PFSK-1 (cell line): ENCODE data around the gene HDC.

Source experiments
- FOXP2 ChIP-seq: optimal IDR thresholded peaks from 2 replicates; pipeline ENCODE3; 2011; ENCODE audit warnings: borderline replicate concordance, control low read depth, inconsistent platforms; ENCODE audit not compliant: insufficient read depth; ENCODE audit errors: extremely low read length, extremely low read depth
- POLR2AphosphoS5 ChIP-seq: IDR thresholded peaks from 2 replicates; pipeline ENCODE4 v1.6.1; 2012; ENCODE audit warnings: low read depth, mild to moderate bottlenecking, control low read depth, low read length, moderate library complexity
- SIN3A ChIP-seq: IDR thresholded peaks from 2 replicates; pipeline ENCODE4 v1.6.1; 2012; ENCODE audit warnings: mild to moderate bottlenecking, low read length, moderate library complexity, borderline replicate concordance; ENCODE audit not compliant: insufficient read depth
- TAF1 ChIP-seq: IDR thresholded peaks from 2 replicates; pipeline ENCODE4 v1.6.1; 2012; ENCODE audit warnings: low read length, control low read depth, borderline replicate concordance; ENCODE audit not compliant: insufficient read depth
- TF ChIP-seq, protein P1 (sequence below), 2 experiments: IDR thresholded peaks; 2 replicates each; pipeline versions ENCODE4 v1.6.1 to v1.8.0; 2011 to 2012; ENCODE audit warnings: low read depth in 2 of 2, low read length in 2 of 2, control low read depth in 1 of 2, inconsistent platforms in 1 of 2, mild to moderate bottlenecking in 1 of 2, moderate library complexity in 1 of 2; ENCODE audit not compliant: insufficient read depth in 1 of 2

The HDC gene

DNA sequence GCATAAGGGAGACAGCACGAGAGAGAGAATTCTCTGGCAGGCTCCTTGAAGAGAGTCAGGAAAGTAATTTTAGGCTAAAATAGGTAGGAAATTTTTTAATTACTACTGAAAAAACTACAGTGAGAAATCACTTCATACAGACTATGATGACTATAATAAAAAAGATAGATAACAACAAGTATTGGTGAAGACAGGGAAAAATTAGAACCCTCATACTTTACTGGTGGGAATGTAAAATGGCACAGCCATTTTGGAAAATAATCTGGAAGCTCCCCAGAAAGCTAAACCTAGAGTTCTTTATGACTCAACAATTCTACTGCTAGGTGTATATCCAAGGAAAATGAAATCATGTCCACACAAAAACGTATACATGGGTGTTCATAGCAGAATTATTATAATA lies 2.1 kb upstream of the HDC start:
- TF ChIP-seq SIN3A (no peak), FOXP2 (no peak), POLR2AphosphoS5 (no peak), TAF1 (no peak)
- TF ChIP-seq, protein P1, sequence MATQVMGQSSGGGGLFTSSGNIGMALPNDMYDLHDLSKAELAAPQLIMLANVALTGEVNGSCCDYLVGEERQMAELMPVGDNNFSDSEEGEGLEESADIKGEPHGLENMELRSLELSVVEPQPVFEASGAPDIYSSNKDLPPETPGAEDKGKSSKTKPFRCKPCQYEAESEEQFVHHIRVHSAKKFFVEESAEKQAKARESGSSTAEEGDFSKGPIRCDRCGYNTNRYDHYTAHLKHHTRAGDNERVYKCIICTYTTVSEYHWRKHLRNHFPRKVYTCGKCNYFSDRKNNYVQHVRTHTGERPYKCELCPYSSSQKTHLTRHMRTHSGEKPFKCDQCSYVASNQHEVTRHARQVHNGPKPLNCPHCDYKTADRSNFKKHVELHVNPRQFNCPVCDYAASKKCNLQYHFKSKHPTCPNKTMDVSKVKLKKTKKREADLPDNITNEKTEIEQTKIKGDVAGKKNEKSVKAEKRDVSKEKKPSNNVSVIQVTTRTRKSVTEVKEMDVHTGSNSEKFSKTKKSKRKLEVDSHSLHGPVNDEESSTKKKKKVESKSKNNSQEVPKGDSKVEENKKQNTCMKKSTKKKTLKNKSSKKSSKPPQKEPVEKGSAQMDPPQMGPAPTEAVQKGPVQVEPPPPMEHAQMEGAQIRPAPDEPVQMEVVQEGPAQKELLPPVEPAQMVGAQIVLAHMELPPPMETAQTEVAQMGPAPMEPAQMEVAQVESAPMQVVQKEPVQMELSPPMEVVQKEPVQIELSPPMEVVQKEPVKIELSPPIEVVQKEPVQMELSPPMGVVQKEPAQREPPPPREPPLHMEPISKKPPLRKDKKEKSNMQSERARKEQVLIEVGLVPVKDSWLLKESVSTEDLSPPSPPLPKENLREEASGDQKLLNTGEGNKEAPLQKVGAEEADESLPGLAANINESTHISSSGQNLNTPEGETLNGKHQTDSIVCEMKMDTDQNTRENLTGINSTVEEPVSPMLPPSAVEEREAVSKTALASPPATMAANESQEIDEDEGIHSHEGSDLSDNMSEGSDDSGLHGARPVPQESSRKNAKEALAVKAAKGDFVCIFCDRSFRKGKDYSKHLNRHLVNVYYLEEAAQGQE (IDR thresholded peaks at IDR 0.05; ENCODE audit: insufficient read depth in 1 of 2, low read depth in 2 of 2, low read length in 2 of 2): no peak

DNA sequence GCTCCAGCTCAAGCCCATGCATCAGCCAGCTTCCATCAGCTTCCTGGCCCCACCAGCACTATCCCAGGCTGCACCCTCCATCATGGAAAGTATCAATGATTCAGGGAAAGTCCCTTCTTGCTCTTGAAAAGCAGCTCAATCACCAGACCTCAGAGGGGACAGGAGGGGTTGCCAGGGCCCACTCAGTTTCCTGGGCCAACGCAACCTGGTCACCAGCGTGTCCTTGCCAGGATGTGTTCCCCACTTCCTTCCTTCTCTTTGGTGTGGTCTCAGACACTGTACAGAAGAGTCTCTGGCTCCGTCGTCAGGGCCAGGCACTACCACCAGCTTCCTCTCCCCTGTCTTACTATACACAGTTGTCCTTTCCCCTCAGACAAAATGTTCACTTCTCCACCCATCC lies 3.0 kb downstream of the HDC start:
- TF ChIP-seq, protein P1 (IDR thresholded peaks at IDR 0.05; ENCODE audit: insufficient read depth in 1 of 2, low read depth in 2 of 2, low read length in 2 of 2): no peak
- no peak for TF ChIP-seq POLR2AphosphoS5
- no peak for TF ChIP-seq FOXP2
- no peak for TF ChIP-seq SIN3A

DNA sequence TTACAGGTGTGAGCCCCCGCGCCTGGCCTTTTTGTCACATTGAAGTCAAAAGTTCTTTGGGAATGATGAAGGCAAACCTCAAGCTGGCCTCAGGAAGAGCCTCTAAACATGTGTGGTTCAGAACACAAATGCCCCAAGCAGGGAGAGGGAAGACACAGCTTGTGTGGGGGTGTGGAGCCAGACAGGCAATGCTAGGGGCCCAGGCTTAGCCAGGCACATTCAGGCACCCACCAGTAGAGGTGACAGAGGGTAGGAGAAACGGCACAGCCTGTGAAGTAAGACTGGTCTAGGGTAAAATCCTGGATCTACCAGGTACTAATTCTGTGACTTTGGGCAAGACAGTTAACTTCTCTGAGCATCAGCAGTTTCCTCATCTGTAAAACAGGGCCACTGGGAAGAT lies 3.5 kb downstream of the HDC start:
- no peak for TF ChIP-seq POLR2AphosphoS5
- TF ChIP-seq FOXP2: no peak
- no peak for TF ChIP-seq SIN3A
- TF ChIP-seq, protein P1 (IDR thresholded peaks at IDR 0.05; ENCODE audit: insufficient read depth in 1 of 2, low read depth in 2 of 2, low read length in 2 of 2): no peak
- TF ChIP-seq TAF1: no peak

DNA sequence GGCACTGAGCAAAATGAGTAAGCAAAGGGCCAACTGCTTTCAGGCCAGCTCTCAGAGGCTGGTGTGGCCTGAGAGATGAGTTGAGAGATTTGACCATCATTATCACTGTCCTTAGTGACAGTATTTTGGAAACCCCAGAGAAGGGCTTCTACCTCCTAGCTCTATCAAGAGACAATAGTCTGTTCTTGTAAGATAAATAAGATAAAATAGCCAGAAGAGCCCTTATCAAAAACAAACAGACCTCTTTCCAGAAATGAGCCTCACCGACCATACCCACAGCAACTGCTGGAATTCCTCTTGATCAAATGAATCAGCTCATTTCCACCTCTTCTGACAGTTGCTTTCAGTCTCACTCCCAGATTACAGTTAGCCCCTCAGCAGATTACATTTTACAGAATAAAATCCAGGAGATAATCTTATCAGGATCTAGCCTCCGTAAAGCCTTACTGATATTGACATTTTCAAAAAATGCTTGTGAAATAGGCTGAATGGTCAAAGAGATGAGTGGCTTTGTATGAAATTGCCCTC lies 4.5 kb downstream of the HDC start:
- TF ChIP-seq, protein P1 (IDR thresholded peaks at IDR 0.05; ENCODE audit: insufficient read depth in 1 of 2, low read depth in 2 of 2, low read length in 2 of 2): no peak
- TF ChIP-seq FOXP2: no peak
- no peak for TF ChIP-seq TAF1
- no peak for TF ChIP-seq POLR2AphosphoS5

DNA sequence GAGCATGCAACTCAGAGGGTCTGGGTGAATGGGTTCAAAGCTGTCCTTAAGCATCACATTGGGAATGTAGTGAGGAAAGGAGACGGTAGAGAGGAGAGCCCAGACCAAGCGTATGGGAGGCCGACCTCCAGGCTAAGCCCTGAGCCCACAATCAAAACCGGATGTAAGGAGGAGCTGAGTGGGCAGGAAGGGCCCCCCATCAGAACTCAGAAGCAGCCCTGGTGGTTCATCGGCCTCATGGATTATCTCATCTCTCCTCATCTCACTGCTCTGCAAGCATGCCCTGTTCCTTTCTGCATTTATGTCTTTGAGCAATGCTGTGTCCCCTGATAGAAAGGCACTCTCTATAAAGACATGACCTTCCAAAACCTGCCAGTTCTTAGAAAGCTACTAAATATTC lies 6.2 kb downstream of the HDC start:
- TF ChIP-seq SIN3A: no peak
- TF ChIP-seq POLR2AphosphoS5: no peak
- TF ChIP-seq, protein P1 (IDR thresholded peaks at IDR 0.05; ENCODE audit: insufficient read depth in 1 of 2, low read depth in 2 of 2, low read length in 2 of 2): no peak
- no peak for TF ChIP-seq FOXP2
- TF ChIP-seq TAF1: no peak
